HepG2 (cell line): ENCODE data around the gene DCDC1. TPM values are rescaled to one million over a fixed set of nuclear protein-coding genes. Genes with fewer than 3 reads are reported as not detected.
A peak's percentile ranks its signal among the peaks of the same experiment; 100 is the strongest.

Source experiments
- ATAC-seq: fragments of 200-7000 bp; cut with Tn5 transposase; 3 replicates; pipeline ENCODE4 v1.9.1; 2020; ENCODE audit warnings: mild to moderate bottlenecking, moderate library complexity
- BruUV-seq: library from RNA; stranded (reverse); fragments of 400-500 nt; replicated peaks from 2 replicates; lab custom pipeline; 2021; lab: Mats Ljungman, UMichigan
- CTCF ChIA-PET: fragments of 300-600 bp; formaldehyde crosslinking; extraction: SDS; loops from one replicate; lab custom pipeline; 2021; ENCODE audit warnings: low total read pairs, inconsistent platforms, low intra/inter-chr PET ratio; lab: Yijun Ruan, JAX
- POLR2A ChIA-PET: fragments of 350-600 bp; sonication (Branson Sonifier 250); formaldehyde crosslinking; loops from one replicate; lab custom pipeline; 2020; ENCODE audit warnings: antibody characterized with exemption, inconsistent platforms; lab: Yijun Ruan, JAX
- DNase-seq: peaks from one replicate; pipeline ENCODE4 v3.0.0-alpha.2; 2015; ENCODE audit warnings: low spot score
- FAIRE-seq: peaks from 3 replicates; lab custom pipeline; 2011; peaks lifted over from hg19 to GRCh38; lab: Jason Lieb, UNC
- H2AFZ ChIP-seq: one replicate; pipeline ENCODE4 v1.6.1; 2011; ENCODE audit warnings: low read length, inconsistent platforms
- H3K27ac ChIP-seq: fragments of 300-600 bp; 3 replicates; pipeline ENCODE4 v1.8.0; 2011; ENCODE audit warnings: mixed run types, mild to moderate bottlenecking, mixed read lengths, low read length, inconsistent platforms; ENCODE audit not compliant: insufficient read depth; ENCODE audit errors: extremely low read length
- H3K27me3 ChIP-seq, 2 experiments: fragments of 200-600 bp in 1 of 2; 2 replicates in 1 of 2; 3 replicates in 1 of 2; pipeline versions ENCODE4 v1.6.0 to v1.8.0; 2011; ENCODE audit warnings: low read length in 2 of 2, mild to moderate bottlenecking in 2 of 2, moderate library complexity in 2 of 2, inconsistent platforms in 1 of 2; ENCODE audit not compliant: insufficient read depth in 2 of 2, control insufficient read depth in 1 of 2
- H3K36me3 ChIP-seq, 2 experiments: fragments of 200-600 bp in 1 of 2; replicated peaks in 1 of 2; 2 replicates in 1 of 2; 3 replicates in 1 of 2; pipeline versions ENCODE4 v1.5.1 to v1.8.0; 2011; ENCODE audit warnings: low read length in 2 of 2, inconsistent platforms in 1 of 2; ENCODE audit not compliant: insufficient read depth in 2 of 2, control insufficient read depth in 1 of 2
- H3K4me1 ChIP-seq: 2 replicates; pipeline ENCODE4 v1.5.1; 2012; ENCODE audit warnings: low read length, inconsistent platforms; ENCODE audit not compliant: insufficient read depth
- H3K4me2 ChIP-seq: 2 replicates; pipeline ENCODE4 v1.6.0; 2011; ENCODE audit warnings: low read depth, low read length, inconsistent platforms
- H3K4me3 ChIP-seq, 3 experiments: fragments of 200-600 bp in 1 of 3; sonication (generic), shearing (Covaris generic) in 1 of 3; replicated peaks in 1 of 3; 2 replicates each; pipeline ENCODE4 v1.5.1; 2011 to 2016; ENCODE audit warnings: low read length in 3 of 3, inconsistent platforms in 2 of 3, low read depth in 2 of 3, mild to moderate bottlenecking in 2 of 3, control low read depth in 1 of 3, mixed read lengths in 1 of 3; ENCODE audit not compliant: insufficient read depth in 1 of 3
- H3K79me2 ChIP-seq: one replicate; pipeline ENCODE4 v1.6.1; 2011; ENCODE audit warnings: low read length, inconsistent platforms; ENCODE audit not compliant: insufficient read depth
- H3K9ac ChIP-seq: 2 replicates; pipeline ENCODE4 v1.6.0; 2011; ENCODE audit warnings: mild to moderate bottlenecking, low read depth, low read length, inconsistent platforms; ENCODE audit not compliant: insufficient read depth
- H3K9me3 ChIP-seq: 2 replicates; pipeline ENCODE4 v1.5.1; 2012; ENCODE audit warnings: mild to moderate bottlenecking, low read length
- H4K20me1 ChIP-seq: 2 replicates; pipeline ENCODE4 v1.6.0; 2011; ENCODE audit warnings: inconsistent platforms, mild to moderate bottlenecking, low read length, moderate library complexity; ENCODE audit not compliant: insufficient read depth
- BRCA1 ChIP-seq: sonication (generic); formaldehyde crosslinking; IDR thresholded peaks from 2 replicates; pipeline ENCODE4 v1.4.0; 2020; ENCODE audit warnings: missing genetic modification reagents
- FOSL1 ChIP-seq: sonication (generic); formaldehyde crosslinking; IDR thresholded peaks from 2 replicates; pipeline ENCODE4 v1.9.0; 2021; ENCODE audit warnings: missing genetic modification reagents, borderline replicate concordance
- JDP2 ChIP-seq: sonication (generic); formaldehyde crosslinking; IDR thresholded peaks from 2 replicates; pipeline ENCODE4 v1.8.1; 2022; ENCODE audit warnings: missing genetic modification reagents, borderline replicate concordance
- JUN ChIP-seq: sonication (generic); formaldehyde crosslinking; IDR thresholded peaks from 2 replicates; pipeline ENCODE4 v1.4.0; 2020; ENCODE audit warnings: mild to moderate bottlenecking, missing genetic modification reagents
- PLRG1 ChIP-seq: fragments of 450-650 bp; conservative IDR thresholded peaks from 2 replicates; pipeline ENCODE4 v1.6.1; 2016
- ZKSCAN5 ChIP-seq: sonication (generic); formaldehyde crosslinking; IDR thresholded peaks from 2 replicates; pipeline ENCODE4 v1.5.1; 2020; ENCODE audit warnings: mild to moderate bottlenecking, missing genetic modification reagents
- ZNF263 ChIP-seq: sonication (generic); formaldehyde crosslinking; IDR thresholded peaks from 2 replicates; pipeline ENCODE4 v1.4.0; 2020; ENCODE audit warnings: missing genetic modification reagents
- ZNF576 ChIP-seq: sonication (generic); formaldehyde crosslinking; IDR thresholded peaks from 2 replicates; pipeline ENCODE4 v1.4.0; 2020; ENCODE audit warnings: mild to moderate bottlenecking, missing genetic modification reagents
- ZNF687 ChIP-seq: sonication (generic); formaldehyde crosslinking; IDR thresholded peaks from 2 replicates; pipeline ENCODE4 v1.5.1; 2020; ENCODE audit warnings: mild to moderate bottlenecking, missing genetic modification reagents, moderate library complexity
- ZSCAN30 ChIP-seq: sonication (generic); formaldehyde crosslinking; IDR thresholded peaks from 2 replicates; pipeline ENCODE4 v1.5.0; 2020; ENCODE audit warnings: mild to moderate bottlenecking, missing genetic modification reagents
- WGBS: methylation state at CpG from one replicate; pipeline ENCODE4 v1.1.6; 2017; ENCODE audit warnings: low lambda C conversion rate; 5-methylcytosine and 5-hydroxymethylcytosine counted together
- in situ Hi-C: cut with HindIII; loops from 2 replicates; pipeline ENCODE4 v1.10.0; 2017; ENCODE audit warnings: low pct_unique_long_range_greater_than_20kb; ENCODE audit not compliant: extremely low pct_ligation_motif_present
- intact Hi-C: fragments of 100-400 bp; cut with micrococcal nuclease; formaldehyde crosslinking; loops from one replicate; pipeline ENCODE4 v1.10.0; 2022; ENCODE audit not compliant: unreplicated experiment
- polyA plus RNA-seq, 8 experiments: library from polyadenylated mRNA; depleted of rRNA in 3 of 8; stranded (reverse) in 7 of 8; unstranded in 1 of 8; fragments of >200 nt; fragmentation: Illumina TruSeq in 4 of 8; extraction: Trizol in 4 of 8; gene quantifications; 2 replicates each; pipeline versions ENCODE4 v1.2.1 to v1.2.3, GENCODE V29; 2011 to 2016; ENCODE audit warnings: low read depth in 4 of 8, missing spikeins in 1 of 8, mixed read lengths in 1 of 8; ENCODE audit not compliant: insufficient read depth in 1 of 8
- total RNA-seq, 5 experiments: library from RNA; depleted of rRNA; stranded (reverse); fragments of >200 nt; fragmentation: Illumina TruSeq; extraction: Trizol; gene quantifications; 2 replicates each; pipeline ENCODE4 v1.2.3, GENCODE V29; 2016; ENCODE audit warnings: low read depth in 1 of 5
- TF ChIP-seq, protein P1 (sequence below): sonication (generic); formaldehyde crosslinking; IDR thresholded peaks from 2 replicates; pipeline ENCODE4 v1.4.0; 2020; ENCODE audit warnings: mild to moderate bottlenecking, low read depth, missing genetic modification reagents
- TF ChIP-seq, protein P2 (sequence below): sonication (generic); formaldehyde crosslinking; IDR thresholded peaks from 2 replicates; pipeline ENCODE4 v1.4.0; 2020; ENCODE audit warnings: missing genetic modification reagents
- TF ChIP-seq, protein P3 (sequence below): sonication (generic); formaldehyde crosslinking; conservative IDR thresholded peaks from 2 replicates; pipeline ENCODE4 v1.8.0; 2022; ENCODE audit warnings: mild to moderate bottlenecking, moderate library complexity, missing genetic modification reagents

DCDC1 gene
- total and polyA plus RNA-seq, 2 of the 13 experiments (the other 11 are each of a cell fraction or from before 2014, with no cell fraction given) = 0.12 to 0.27 TPM

GRCh38 chr11:31000381-31000780 is 369.2 kb downstream of the DCDC1 start (continued):
- TF ChIP-seq, protein P1, sequence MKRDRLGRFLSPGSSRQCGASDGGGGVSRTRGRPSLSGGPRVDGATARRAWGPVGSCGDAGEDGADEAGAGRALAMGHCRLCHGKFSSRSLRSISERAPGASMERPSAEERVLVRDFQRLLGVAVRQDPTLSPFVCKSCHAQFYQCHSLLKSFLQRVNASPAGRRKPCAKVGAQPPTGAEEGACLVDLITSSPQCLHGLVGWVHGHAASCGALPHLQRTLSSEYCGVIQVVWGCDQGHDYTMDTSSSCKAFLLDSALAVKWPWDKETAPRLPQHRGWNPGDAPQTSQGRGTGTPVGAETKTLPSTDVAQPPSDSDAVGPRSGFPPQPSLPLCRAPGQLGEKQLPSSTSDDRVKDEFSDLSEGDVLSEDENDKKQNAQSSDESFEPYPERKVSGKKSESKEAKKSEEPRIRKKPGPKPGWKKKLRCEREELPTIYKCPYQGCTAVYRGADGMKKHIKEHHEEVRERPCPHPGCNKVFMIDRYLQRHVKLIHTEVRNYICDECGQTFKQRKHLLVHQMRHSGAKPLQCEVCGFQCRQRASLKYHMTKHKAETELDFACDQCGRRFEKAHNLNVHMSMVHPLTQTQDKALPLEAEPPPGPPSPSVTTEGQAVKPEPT (CRISPR knock-in tag) = no peak
- no peak for TF ChIP-seq ZSCAN30
- no peak for TF ChIP-seq BRCA1 (CRISPR knock-in tag)
- TF ChIP-seq ZKSCAN5 (CRISPR knock-in tag) = no peak
- TF ChIP-seq JDP2 (CRISPR knock-in tag) = no peak
- TF ChIP-seq JUN = no peak
- TF ChIP-seq PLRG1 = no peak
- no peak for TF ChIP-seq ZNF576 (CRISPR knock-in tag)

DNA sequence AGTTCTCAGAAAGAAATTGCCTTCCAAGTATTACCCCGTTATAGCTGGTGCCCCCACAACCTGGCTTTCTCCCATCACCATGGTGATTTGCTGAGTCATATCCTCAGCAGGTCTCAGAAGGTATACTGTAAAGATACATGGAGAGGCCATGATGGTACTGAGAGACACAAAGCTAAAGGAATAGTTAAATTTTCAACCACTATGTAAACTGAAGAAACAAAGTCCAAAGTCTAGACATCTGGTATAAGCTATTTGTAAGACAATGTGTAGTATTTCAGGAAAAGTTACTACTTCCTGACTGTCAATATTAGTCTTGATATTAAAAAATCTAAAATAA is 377.1 kb downstream of the DCDC1 start:
- H2AFZ ChIP-seq = no peak overlapping the region
- H4K20me1 ChIP-seq = no peaks in the 10 kb centered on the region
- in situ Hi-C loops (no loop called here), intact Hi-C loops (no loop called here)
- H3K4me3 ChIP-seq = peak overlapping the region in 2 of 3 experiments; percentile 1 to 33; a peak in 1 of 6 replicates
- H3K9me3 ChIP-seq = no peaks in the 10 kb centered on the region
- ChIA-PET POLR2A (no interaction called here), CTCF (no interaction called here)
- peak overlapping the region; percentile 46 for H3K27ac ChIP-seq
- ATAC-seq (peak; percentile 89), FAIRE-seq (peak; percentile 73), DNase-seq (peak; percentile 43)
- peak overlapping the region; percentile 56 for H3K4me2 ChIP-seq
- 0% methylated on average over 1 of the region's 1 CpG for WGBS
- peaks cover 23% of the 10 kb centered on the region for H3K4me1 ChIP-seq
- H3K79me2 ChIP-seq = no peaks in the 10 kb centered on the region
- H3K36me3 ChIP-seq = no peaks in the 10 kb centered on the region
- H3K27me3 ChIP-seq = no peaks in the 10 kb centered on the region
- H3K9ac ChIP-seq = no peak overlapping the region
- no TSS peak for BruUV-seq
- no peak for TF ChIP-seq ZNF687 (CRISPR knock-in tag)
- TF ChIP-seq, protein P2, sequence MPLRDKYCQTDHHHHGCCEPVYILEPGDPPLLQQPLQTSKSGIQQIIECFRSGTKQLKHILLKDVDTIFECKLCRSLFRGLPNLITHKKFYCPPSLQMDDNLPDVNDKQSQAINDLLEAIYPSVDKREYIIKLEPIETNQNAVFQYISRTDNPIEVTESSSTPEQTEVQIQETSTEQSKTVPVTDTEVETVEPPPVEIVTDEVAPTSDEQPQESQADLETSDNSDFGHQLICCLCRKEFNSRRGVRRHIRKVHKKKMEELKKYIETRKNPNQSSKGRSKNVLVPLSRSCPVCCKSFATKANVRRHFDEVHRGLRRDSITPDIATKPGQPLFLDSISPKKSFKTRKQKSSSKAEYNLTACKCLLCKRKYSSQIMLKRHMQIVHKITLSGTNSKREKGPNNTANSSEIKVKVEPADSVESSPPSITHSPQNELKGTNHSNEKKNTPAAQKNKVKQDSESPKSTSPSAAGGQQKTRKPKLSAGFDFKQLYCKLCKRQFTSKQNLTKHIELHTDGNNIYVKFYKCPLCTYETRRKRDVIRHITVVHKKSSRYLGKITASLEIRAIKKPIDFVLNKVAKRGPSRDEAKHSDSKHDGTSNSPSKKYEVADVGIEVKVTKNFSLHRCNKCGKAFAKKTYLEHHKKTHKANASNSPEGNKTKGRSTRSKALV = no peak
- no peak for TF ChIP-seq FOSL1 (CRISPR knock-in tag)
- TF ChIP-seq, protein P3, sequence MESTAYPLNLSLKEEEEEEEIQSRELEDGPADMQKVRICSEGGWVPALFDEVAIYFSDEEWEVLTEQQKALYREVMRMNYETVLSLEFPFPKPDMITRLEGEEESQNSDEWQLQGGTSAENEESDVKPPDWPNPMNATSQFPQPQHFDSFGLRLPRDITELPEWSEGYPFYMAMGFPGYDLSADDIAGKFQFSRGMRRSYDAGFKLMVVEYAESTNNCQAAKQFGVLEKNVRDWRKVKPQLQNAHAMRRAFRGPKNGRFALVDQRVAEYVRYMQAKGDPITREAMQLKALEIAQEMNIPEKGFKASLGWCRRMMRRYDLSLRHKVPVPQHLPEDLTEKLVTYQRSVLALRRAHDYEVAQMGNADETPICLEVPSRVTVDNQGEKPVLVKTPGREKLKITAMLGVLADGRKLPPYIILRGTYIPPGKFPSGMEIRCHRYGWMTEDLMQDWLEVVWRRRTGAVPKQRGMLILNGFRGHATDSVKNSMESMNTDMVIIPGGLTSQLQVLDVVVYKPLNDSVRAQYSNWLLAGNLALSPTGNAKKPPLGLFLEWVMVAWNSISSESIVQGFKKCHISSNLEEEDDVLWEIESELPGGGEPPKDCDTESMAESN (CRISPR knock-in tag) = no peak
- no peak for TF ChIP-seq ZNF263 (CRISPR knock-in tag)
